NK-92 treated with Interleukin-12 subunit alpha and Interleukin-12 subunit beta, amount 100 ng/mL, for 24 hours (cell line): ENCODE results near the gene NMRAL1.
A peak's percentile ranks its signal among the peaks of the same experiment; 100 is the strongest.

ENCODE experiments used
- DNase-seq: peaks from one replicate; lab custom pipeline; 2025; lab: John Stamatoyannopoulos, UW

NMRAL1 gene

GRCh38 chr16:4505356-4506147 lies 31.1 kb upstream of the NMRAL1 start:
- DNase-seq, result peak; percentile 44

- no peak for DNase-seq
Measured at GRCh38 chr16:4501071-4501478, 26.6 kb upstream of the NMRAL1 start.

- DNase-seq, result no peak
Measured at GRCh38 chr16:4500272-4500671, 25.8 kb upstream of the NMRAL1 start.

GRCh38 chr16:4499196-4499555 lies 24.8 kb upstream of the NMRAL1 start:
- no peak for DNase-seq

DNA sequence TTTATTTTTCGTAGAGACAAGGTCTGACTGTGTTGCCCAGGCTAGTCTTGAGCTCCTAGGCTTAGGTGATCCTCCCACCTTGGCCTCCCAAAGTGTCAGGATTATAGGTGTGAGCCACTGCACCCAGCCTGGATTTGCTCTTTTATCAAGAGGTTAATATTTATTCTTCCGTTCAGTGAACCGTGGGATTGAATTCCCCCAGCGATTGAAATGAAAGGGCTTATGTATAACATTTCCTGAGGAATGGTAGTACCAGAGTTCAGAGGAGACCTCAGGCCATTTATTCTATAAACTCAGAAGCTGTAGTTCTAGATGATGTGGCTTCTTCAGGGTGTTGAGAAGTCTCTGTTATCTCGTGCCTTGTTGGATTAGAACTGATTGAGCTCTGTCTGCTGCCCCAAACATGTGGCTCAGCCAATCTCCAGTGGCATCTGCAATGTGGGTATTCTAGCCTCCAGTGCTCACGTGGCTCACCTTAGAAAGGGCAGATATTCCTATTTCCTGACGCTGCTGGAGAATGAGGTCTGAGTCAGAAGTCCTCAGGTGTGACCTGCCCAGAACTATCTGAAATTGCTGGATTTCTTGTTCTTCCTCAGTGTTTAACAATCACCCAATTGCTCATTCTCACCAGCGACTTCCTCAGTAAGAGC lies 24.2 kb upstream of the NMRAL1 start:
- no peak for DNase-seq

GRCh38 chr16:4496305-4496704 lies 21.9 kb upstream of the NMRAL1 start:
- DNase-seq, result no peak

- no peak for DNase-seq
Measured at GRCh38 chr16:4495766-4496165, 21.3 kb upstream of the NMRAL1 start.

DNA sequence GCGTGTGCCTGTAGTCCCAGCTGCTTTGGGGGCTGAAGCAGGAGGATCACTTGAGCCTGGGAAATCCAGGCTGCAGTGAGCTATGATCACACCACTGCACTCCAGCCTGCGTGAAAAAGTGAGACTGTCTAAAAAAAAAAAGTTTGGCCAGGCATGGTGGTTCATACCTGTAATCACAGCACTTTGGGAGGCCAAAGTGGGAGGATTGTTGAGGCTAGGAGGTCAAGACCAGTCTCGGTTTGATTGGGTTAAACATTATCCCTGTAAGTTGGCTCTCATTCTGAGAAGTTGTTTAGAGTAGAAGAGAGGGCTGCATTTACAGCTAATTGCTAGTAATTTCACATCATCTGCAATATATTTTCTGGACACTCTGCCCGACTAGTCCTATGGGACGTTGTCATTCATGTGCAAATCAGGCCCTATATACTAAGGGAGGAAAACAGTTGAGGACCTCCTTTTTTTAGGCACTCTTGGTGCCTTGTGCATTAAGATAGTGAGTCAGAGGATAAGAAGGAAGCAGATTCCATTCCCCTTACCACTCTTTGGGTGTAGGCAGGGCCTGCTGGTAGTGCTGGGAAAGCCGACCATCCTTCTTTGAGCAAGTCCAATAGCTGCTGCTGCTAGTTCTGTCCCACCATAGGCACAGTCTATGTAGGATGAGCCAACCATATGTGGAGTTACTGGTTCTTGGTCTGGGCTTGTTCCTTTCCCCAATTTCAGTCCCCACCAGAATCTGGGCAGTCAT lies 20.5 kb upstream of the NMRAL1 start:
- no peak for DNase-seq

DNA sequence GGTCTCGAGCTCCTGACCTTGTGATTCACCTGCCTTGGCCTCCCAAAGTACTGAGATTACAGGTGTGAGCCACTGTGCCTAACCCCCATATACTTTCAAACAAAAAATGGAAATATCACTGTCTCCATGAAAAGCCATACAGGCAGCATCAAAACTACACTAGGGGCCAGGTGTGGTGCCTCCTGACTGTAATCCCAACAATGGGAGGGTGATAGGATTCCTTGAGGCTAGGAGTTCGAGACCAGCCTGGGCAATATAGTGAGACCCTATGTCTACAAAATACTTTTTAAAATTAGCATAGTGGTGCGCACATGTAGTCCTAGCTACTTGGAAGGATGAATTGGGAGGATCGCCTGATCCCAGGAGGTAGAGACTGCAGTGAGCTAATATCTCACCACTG lies 17.5 kb upstream of the NMRAL1 start:
- no peak for DNase-seq

DNA sequence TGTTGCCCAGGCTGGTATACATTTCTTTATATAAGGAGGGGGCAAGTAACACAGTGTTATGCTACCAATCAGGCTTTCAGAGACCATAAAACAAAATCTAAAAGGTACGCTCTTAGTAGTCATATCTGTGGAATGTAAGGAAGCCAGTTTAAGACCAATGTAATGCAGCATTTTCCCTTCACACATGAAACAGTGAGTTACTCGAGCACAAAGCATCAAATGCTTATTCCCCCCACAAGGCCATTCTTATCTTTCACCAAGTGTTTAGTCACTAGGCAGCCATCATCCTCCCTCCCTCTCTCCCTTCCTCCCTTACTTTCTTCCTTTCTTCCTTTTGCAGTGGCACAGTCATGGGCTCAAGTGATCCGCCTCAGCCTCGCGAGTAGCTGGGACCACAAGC lies 14.6 kb upstream of the NMRAL1 start:
- no peak for DNase-seq

DNA sequence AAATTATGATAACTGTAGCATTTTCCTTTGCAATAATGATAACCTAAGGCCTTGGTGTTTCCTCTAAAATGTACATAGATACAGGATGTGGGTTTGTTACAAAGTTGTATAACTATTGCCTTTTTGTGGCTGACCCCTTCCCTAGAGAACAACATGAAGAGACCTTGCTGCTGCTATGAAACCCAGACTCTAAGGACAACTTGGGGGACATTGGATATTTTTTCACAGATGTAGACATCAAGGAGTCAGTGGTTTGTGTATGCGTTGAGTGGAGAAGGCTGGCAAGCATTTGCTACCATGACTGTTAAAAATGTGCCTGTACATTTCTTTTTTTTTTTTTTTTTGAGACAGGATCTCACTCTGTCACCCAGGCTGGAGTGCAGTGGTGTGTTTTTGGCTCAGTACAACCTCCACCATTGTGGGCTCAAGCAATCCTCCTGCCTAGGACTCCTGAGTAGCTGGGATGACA lies 14.1 kb upstream of the NMRAL1 start:
- no peak for DNase-seq

DNA sequence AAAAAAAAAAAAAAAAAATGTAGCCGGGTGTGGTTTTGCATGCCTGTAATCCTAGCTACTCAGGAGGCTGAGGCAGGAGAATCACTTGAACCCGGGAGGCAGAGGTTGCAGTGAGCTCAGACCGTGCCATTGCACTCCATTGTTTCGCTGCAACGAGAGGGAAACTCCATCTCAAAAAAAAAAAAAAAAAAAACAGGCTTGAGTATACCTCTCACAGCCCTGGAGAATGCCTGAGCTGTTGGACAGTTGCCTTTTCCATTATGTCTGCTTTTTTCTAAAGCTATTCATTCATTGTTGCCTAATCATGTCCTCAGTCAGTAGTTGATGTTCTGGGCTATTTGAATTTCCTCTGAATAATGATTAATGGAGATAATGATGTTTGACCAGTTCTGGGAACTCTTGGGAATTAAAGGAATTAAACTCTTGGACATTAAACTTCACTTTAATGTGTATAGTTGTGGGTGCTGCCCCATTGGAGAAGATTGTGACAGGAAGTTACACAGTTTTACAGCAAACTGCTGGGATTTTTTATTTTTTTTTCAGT lies 13.6 kb upstream of the NMRAL1 start:
- DNase-seq, result no peak

- DNase-seq, result no peak
Measured at GRCh38 chr16:4486126-4486893, 11.9 kb upstream of the NMRAL1 start.

DNA sequence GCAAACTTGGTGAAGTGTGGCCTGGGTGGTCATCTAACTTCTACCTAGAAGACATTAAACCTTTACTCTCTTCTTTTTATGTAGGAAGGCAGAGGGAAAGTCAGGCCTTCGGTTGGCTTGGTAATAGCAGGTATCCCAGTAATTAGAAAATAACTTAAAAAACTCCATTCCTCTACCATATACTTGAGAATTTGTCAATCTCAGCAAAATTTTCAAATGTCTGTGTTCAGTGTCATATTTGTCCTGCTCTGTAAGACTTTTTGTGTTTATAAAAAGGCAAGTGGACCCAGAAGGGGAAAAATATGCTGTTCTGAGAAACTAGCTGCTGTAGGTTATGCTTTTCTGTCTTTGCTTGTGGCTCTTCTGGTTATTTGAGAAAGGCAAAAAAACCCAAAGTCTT lies 7.5 kb upstream of the NMRAL1 start:
- no peak for DNase-seq

DNA sequence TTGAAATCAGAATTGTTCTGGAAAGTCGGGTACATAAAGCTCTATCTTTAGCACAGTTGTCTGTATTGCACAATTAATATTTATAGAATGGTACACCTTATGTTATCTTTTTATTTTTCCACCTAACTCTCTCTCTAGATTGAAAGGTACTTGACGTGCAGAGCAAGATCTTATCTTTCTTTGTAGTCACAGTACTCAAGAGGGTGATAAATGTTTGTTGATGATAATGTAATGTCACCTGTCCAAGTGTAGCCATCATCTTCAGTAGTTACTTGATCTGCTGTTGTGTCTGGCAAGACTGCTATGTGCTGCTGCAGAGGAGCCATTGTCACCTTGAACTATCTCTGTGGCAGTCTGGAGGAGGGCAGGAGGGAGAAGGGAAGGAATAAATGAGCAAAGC lies 7.1 kb upstream of the NMRAL1 start:
- no peak for DNase-seq

DNA sequence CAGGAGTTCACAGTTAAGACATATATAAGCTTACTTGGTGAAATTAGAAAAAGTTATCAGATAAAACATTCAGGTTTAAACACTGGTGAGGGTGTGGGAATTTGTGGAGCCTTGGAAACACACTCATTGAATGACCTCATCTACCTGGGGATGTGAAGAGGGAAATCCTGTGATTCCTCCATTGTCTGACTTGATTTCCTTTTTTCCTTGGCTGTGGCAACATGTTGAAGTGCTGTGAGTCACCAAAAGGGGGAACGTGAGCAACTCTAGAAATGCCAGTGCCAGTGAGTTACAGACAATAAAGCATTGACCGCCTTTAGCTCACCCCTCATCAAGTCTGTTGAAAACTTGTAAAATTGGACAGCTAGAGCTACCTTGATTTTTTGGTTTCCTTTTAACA lies 3.5 kb upstream of the NMRAL1 start:
- no peak for DNase-seq

GRCh38 chr16:4475880-4476788 lies 1.7 kb upstream of the NMRAL1 start, which contains the start of gene HMOX2:
Gene HMOX2 (plus strand): TSS chr16:4476398. CDS start chr16:4505525, 29,127 bp downstream.
- peak; percentile 88 for DNase-seq

DNA sequence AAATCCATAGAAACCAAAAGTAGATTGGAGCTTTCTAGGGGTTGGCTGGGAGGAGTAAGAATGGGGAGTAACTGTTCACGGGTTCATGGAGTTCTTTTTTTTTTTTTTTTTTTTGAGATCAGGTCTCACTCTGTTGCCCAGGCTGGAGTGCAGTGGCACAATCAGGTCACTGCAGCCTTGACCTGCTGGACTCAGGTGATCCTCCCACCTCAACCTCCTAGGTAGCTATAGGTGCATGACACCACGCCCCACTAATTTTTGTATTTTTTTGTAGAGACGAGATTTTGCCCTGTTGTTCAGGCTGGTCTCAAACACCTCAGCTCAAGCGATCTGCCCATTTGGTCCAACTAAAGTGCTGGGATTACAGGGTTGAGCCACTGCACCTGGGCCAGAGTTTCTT lies 1.5 kb downstream of the NMRAL1 start:
- DNase-seq, result no peak

DNA sequence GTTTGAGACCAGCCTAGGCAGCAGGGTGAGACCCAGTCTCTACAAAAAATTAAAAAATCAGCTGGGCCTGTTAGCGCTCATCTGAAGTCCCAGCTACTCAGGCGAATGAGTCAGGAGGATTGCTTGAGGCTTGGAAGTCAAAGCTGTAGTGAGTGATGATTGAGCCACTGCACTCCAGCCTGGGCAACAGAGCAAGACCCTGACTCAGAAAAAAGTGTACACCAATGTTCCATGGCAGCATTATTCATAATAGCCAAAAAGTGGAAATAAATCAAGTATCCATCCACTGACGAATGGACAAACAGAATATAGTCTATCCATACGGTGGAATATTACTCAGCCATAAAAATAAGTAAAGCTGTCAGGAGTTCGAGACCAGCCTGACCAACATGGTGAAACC lies 2.6 kb downstream of the NMRAL1 start:
- DNase-seq, result no peak

DNA sequence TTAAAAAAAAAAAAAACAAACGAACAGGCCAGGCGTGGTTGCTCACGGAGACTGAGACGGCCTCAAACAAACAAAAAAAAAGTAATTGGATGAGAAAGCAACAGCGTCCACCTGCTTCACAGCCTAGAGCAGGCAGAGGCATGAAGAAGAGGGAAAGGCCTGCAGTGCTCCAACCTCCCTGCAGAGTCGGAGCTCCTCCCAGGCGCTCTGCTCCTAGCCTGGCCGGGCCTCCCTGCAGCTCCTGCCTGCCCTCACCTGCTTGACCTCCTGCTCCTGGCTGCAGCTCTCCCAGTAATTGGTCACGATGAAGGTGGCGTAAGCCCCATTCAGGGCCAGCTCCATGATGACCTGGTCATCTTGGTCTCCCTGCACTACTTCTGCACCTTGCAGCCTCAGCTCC lies 5.5 kb downstream of the NMRAL1 start:
- no peak for DNase-seq

GRCh38 chr16:4467916-4468315 lies 6.5 kb downstream of the NMRAL1 start:
- DNase-seq, result no peak
